Skin epidermis (tissue), 12 donors: ENCODE measurements around the gene MOCOS.

ENCODE experiments used
- H3K27ac ChIP-seq, 21 experiments: fragments of 200-600 bp; sonication (generic) in 11 of 21; one replicate each; pipeline ENCODE4 v1.5.0; 2020; ENCODE audit warnings: mild to moderate bottlenecking in 3 of 21, inconsistent platforms in 2 of 21, moderate library complexity in 2 of 21
- H3K4me3 ChIP-seq, 7 experiments: fragments of 200-600 bp; sonication (generic) in 2 of 7; one replicate each; pipeline ENCODE4 v1.5.0; 2020; ENCODE audit warnings: inconsistent platforms in 2 of 7, mild to moderate bottlenecking in 2 of 7, moderate library complexity in 1 of 7

The MOCOS gene

GRCh38 chr18:36250827-36251226, 63.5 kb downstream of the MOCOS start:
- no peak overlapping the region for H3K4me3 ChIP-seq
- no peak overlapping the region for H3K27ac ChIP-seq

GRCh38 chr18:36255072-36255698, 67.9 kb downstream of the MOCOS start:
- no peak overlapping the region for H3K4me3 ChIP-seq
- no peak overlapping the region for H3K27ac ChIP-seq

- Histone ChIP-seq H3K4me3 (no peak overlapping the region), H3K27ac (no peak overlapping the region)
Observed at GRCh38 chr18:36256094-36256493, 68.8 kb downstream of the MOCOS start.

GRCh38 chr18:36262971-36263370, 75.7 kb downstream of the MOCOS start:
- Histone ChIP-seq H3K27ac (no peak overlapping the region), H3K4me3 (no peak overlapping the region)

GRCh38 chr18:36264283-36264682, 77.0 kb downstream of the MOCOS start:
- no peak overlapping the region for H3K27ac ChIP-seq

GRCh38 chr18:36265015-36265414, 77.7 kb downstream of the MOCOS start:
- no peak overlapping the region for H3K27ac ChIP-seq
- H3K4me3 ChIP-seq = no peak overlapping the region

More at GRCh38 chr18:36264283-36264682, 77.0 kb downstream of the MOCOS start:
- no peak overlapping the region for H3K4me3 ChIP-seq

GRCh38 chr18:36269157-36269556, 81.9 kb downstream of the MOCOS start:
- H3K4me3 ChIP-seq = no peak overlapping the region
- no peak overlapping the region for H3K27ac ChIP-seq

GRCh38 chr18:36271153-36271552, 83.9 kb downstream of the MOCOS start:
- H3K27ac ChIP-seq = no peak overlapping the region
- H3K4me3 ChIP-seq = no peak overlapping the region

GRCh38 chr18:36273347-36273746, 86.0 kb downstream of the MOCOS start:
- Histone ChIP-seq H3K27ac (no peak overlapping the region), H3K4me3 (no peak overlapping the region)

- Histone ChIP-seq H3K4me3 (no peak overlapping the region), H3K27ac (no peak overlapping the region)
Observed at GRCh38 chr18:36274083-36274715, 86.9 kb downstream of the MOCOS start.

- H3K4me3 ChIP-seq = no peak overlapping the region
- no peak overlapping the region for H3K27ac ChIP-seq
Observed at GRCh38 chr18:36275561-36275960, 88.3 kb downstream of the MOCOS start.

GRCh38 chr18:36279001-36279400, 91.7 kb downstream of the MOCOS start:
- H3K27ac ChIP-seq = no peak overlapping the region
- H3K4me3 ChIP-seq = no peak overlapping the region

- no peak overlapping the region for H3K27ac ChIP-seq
- H3K4me3 ChIP-seq = no peak overlapping the region
Observed at GRCh38 chr18:36281936-36282335, 94.6 kb downstream of the MOCOS start.

GRCh38 chr18:36283448-36283847, 96.2 kb downstream of the MOCOS start:
- H3K27ac ChIP-seq = no peak overlapping the region
- H3K4me3 ChIP-seq = no peak overlapping the region

GRCh38 chr18:36284268-36284667, 97.0 kb downstream of the MOCOS start:
- H3K4me3 ChIP-seq = no peak overlapping the region
- H3K27ac ChIP-seq = no peak overlapping the region

- H3K27ac ChIP-seq = no peak overlapping the region
Observed at GRCh38 chr18:36284671-36285295, 97.5 kb downstream of the MOCOS start.

GRCh38 chr18:36287653-36288052, 100.4 kb downstream of the MOCOS start:
- Histone ChIP-seq H3K4me3 (no peak overlapping the region), H3K27ac (no peak overlapping the region)

More at GRCh38 chr18:36284671-36285295, 97.5 kb downstream of the MOCOS start:
- no peak overlapping the region for H3K4me3 ChIP-seq

- H3K4me3 ChIP-seq = no peak overlapping the region
Observed at GRCh38 chr18:36288689-36289088, 101.4 kb downstream of the MOCOS start.

GRCh38 chr18:36294031-36294430, 106.7 kb downstream of the MOCOS start:
- H3K27ac ChIP-seq = no peak overlapping the region

More at GRCh38 chr18:36288689-36289088, 101.4 kb downstream of the MOCOS start:
- H3K27ac ChIP-seq = no peak overlapping the region

GRCh38 chr18:36295214-36295613, 107.9 kb downstream of the MOCOS start:
- Histone ChIP-seq H3K27ac (no peak overlapping the region), H3K4me3 (no peak overlapping the region)

More at GRCh38 chr18:36294031-36294430, 106.7 kb downstream of the MOCOS start:
- no peak overlapping the region for H3K4me3 ChIP-seq

- H3K4me3 ChIP-seq = peak overlapping the region in 4 of 7 experiments; percentile 37 to 55 (median 43)
- no peak overlapping the region for H3K27ac ChIP-seq
Observed at GRCh38 chr18:36295880-36296301, 108.6 kb downstream of the MOCOS start.
